Endothelial cell (in vitro differentiated cells): ENCODE measurements around the gene ZC2HC1C. TPM values are rescaled to one million over a fixed set of nuclear protein-coding genes. Genes with fewer than 3 reads are reported as not detected.

Experiments used
- DNase-seq: peaks from one replicate; pipeline ENCODE4 v3.0.0; 2021; ENCODE audit warnings: low spot score
- H3K27ac Mint-ChIP-seq: one replicate; pipeline ENCODE4 v1.8.0; 2021; ENCODE audit warnings: mixed read lengths, inconsistent platforms; ENCODE audit not compliant: unreplicated experiment
- H3K27me3 Mint-ChIP-seq: one replicate; pipeline ENCODE4 v1.8.0; 2021; ENCODE audit warnings: mild to moderate bottlenecking, moderate library complexity, mixed read lengths, inconsistent platforms; ENCODE audit not compliant: unreplicated experiment
- H3K36me3 Mint-ChIP-seq: one replicate; pipeline ENCODE4 v1.8.0; 2021; ENCODE audit warnings: mild to moderate bottlenecking, low read depth, mixed read lengths, inconsistent platforms; ENCODE audit not compliant: unreplicated experiment
- H3K4me1 Mint-ChIP-seq: one replicate; pipeline ENCODE4 v1.8.0; 2021; ENCODE audit warnings: mild to moderate bottlenecking, mixed read lengths, inconsistent platforms; ENCODE audit not compliant: unreplicated experiment
- H3K4me3 Mint-ChIP-seq: one replicate; pipeline ENCODE4 v1.8.0; 2021; ENCODE audit warnings: mild to moderate bottlenecking, mixed read lengths, inconsistent platforms; ENCODE audit not compliant: unreplicated experiment
- H3K9me3 Mint-ChIP-seq: one replicate; pipeline ENCODE4 v1.8.0; 2021; ENCODE audit warnings: mixed read lengths, inconsistent platforms; ENCODE audit not compliant: unreplicated experiment
- CTCF ChIP-seq: fragments of 200-600 bp; sonication (generic); IDR thresholded peaks from one replicate; pipeline ENCODE4 v1.5.0; 2021; ENCODE audit warnings: antibody characterized with exemption; ENCODE audit not compliant: unreplicated experiment
- total RNA-seq: library from RNA; stranded (reverse); fragmentation: NEBNext Ultra II Directional; extraction: Animal tissue kit (Norgen Biotek cat#: 25700); gene quantifications from one replicate; pipeline ENCODE4 v1.2.1, GENCODE V29; 2021; ENCODE audit not compliant: unreplicated experiment

Gene ZC2HC1C
- total RNA-seq, 1 donor from 2014 or later: 1.6 TPM

GRCh38 chr14:75081660-75082229, 12.3 kb downstream of the ZC2HC1C start:
- Mint-ChIP-seq H3K27me3 (peaks cover 3% of the 10 kb centered on the region), H3K36me3 (peaks cover 22% of the 10 kb centered on the region), H3K4me3 (no peak overlapping the region), H3K4me1 (no peaks in the 10 kb centered on the region), H3K27ac (no peak overlapping the region), H3K9me3 (no peaks in the 10 kb centered on the region)
- TF ChIP-seq CTCF: no peak
- no peak for DNase-seq

- Mint-ChIP-seq H3K36me3 (peaks cover 28% of the 10 kb centered on the region), H3K27ac (no peak overlapping the region), H3K27me3 (peaks cover 3% of the 10 kb centered on the region), H3K9me3 (no peaks in the 10 kb centered on the region), H3K4me3 (no peak overlapping the region), H3K4me1 (no peaks in the 10 kb centered on the region)
- DNase-seq: no peak
- no peak for TF ChIP-seq CTCF
Measured at GRCh38 chr14:75083271-75083670, 13.8 kb downstream of the ZC2HC1C start.

- no peak for DNase-seq
- TF ChIP-seq CTCF: no peak
- Mint-ChIP-seq H3K4me1 (no peaks in the 10 kb centered on the region), H3K27ac (no peak overlapping the region), H3K4me3 (peak overlapping the region; percentile 37), H3K27me3 (peaks cover 3% of the 10 kb centered on the region), H3K9me3 (no peaks in the 10 kb centered on the region), H3K36me3 (peaks cover 28% of the 10 kb centered on the region)
Measured at GRCh38 chr14:75084513-75084912, 15.1 kb downstream of the ZC2HC1C start.

- no peaks in the 10 kb centered on the region for H3K9me3 Mint-ChIP-seq
- H3K4me3 Mint-ChIP-seq: no peak overlapping the region
- no peaks in the 10 kb centered on the region for H3K27me3 Mint-ChIP-seq
- no peak for DNase-seq
- TF ChIP-seq CTCF: no peak
- no peak overlapping the region for H3K27ac Mint-ChIP-seq
- no peaks in the 10 kb centered on the region for H3K4me1 Mint-ChIP-seq
- H3K36me3 Mint-ChIP-seq: peaks cover 30% of the 10 kb centered on the region
Measured at GRCh38 chr14:75088153-75088552, 18.7 kb downstream of the ZC2HC1C start.

GRCh38 chr14:75088566-75089373, 19.3 kb downstream of the ZC2HC1C start:
- DNase-seq: peak; percentile 62
- H3K27me3 Mint-ChIP-seq: no peaks in the 10 kb centered on the region
- no peak overlapping the region for H3K4me3 Mint-ChIP-seq
- H3K9me3 Mint-ChIP-seq: no peaks in the 10 kb centered on the region
- H3K4me1 Mint-ChIP-seq: no peaks in the 10 kb centered on the region
- peaks cover 28% of the 10 kb centered on the region for H3K36me3 Mint-ChIP-seq
- TF ChIP-seq CTCF: peak; percentile 69
- H3K27ac Mint-ChIP-seq: no peak overlapping the region
